Activated B cell treated with CpG ODN at 0.5 μM for 24 hours (primary cell): Measurements from ENCODE around the gene IFT74. TPM values are rescaled to one million over a fixed set of nuclear protein-coding genes. Genes with fewer than 3 reads are reported as not detected.
A peak's percentile ranks its signal among the peaks of the same experiment; 100 is the strongest.

Experiments used
- ATAC-seq: fragments of 200-7000 bp; cut with Tn5 transposase; one replicate; pipeline ENCODE4 v1.10.0; 2021; ENCODE audit warnings: low read depth, mild to moderate bottlenecking, moderate library complexity
- CTCF ChIA-PET: fragments of 350-600 bp; sonication (Branson Sonifier 250); formaldehyde crosslinking; loops from one replicate; lab custom pipeline; 2021; ENCODE audit warnings: antibody characterized with exemption; lab: Charles Lee
- POLR2A ChIA-PET: fragments of 350-600 bp; sonication (Branson Sonifier 250); formaldehyde crosslinking; loops from one replicate; lab custom pipeline; 2021; ENCODE audit warnings: antibody characterized with exemption; lab: Charles Lee
- DNase-seq: peaks from one replicate; pipeline ENCODE4 v3.0.0; 2022
- H3K27ac Mint-ChIP-seq: one replicate; pipeline ENCODE4 v1.8.0; 2020; ENCODE audit warnings: mixed read lengths
- H3K27me3 Mint-ChIP-seq: one replicate; pipeline ENCODE4 v1.8.0; 2021; ENCODE audit warnings: mixed read lengths
- H3K36me3 Mint-ChIP-seq: one replicate; pipeline ENCODE4 v1.8.0; 2021; ENCODE audit warnings: low read depth, mixed read lengths
- H3K4me1 Mint-ChIP-seq: one replicate; pipeline ENCODE4 v1.8.0; 2021; ENCODE audit warnings: mixed read lengths
- H3K4me3 Mint-ChIP-seq: one replicate; pipeline ENCODE4 v1.8.0; 2020; ENCODE audit warnings: mild to moderate bottlenecking, mixed read lengths
- H3K9me3 Mint-ChIP-seq: one replicate; pipeline ENCODE4 v1.8.0; 2020; ENCODE audit warnings: mixed read lengths
- CTCF ChIP-seq: fragments of 200-600 bp; IDR thresholded peaks from one replicate; pipeline ENCODE4 v1.8.0; 2022; ENCODE audit warnings: antibody characterized with exemption, mild to moderate bottlenecking
- intact Hi-C: fragments of 100-400 bp; cut with micrococcal nuclease; formaldehyde crosslinking; loops from one replicate; pipeline ENCODE4 v1.15.1; 2024
- total RNA-seq: library from RNA; stranded (reverse); gene quantifications from 2 replicates; pipeline ENCODE4 v1.2.3, GENCODE V29; 2022

The IFT74 gene
- total RNA-seq = 14.3 and 14.9 TPM in 2 replicates

- POLR2A ChIA-PET = interaction anchor here (0.6 to 3.0 kb wide), 8 partner anchors 9 to 617 kb away, joined by 4 to 57 read pairs (median 8); partner anchors contain the start of genes C9orf72, CAAP1 and PLAA
- H3K27ac Mint-ChIP-seq = peak within 1 kb of the TSS; percentile 90
Measured at GRCh38 chr9:26955921-26956859, at the start of gene IFT74. IFT74 (plus strand) TSS chr9:26956412; CDS start chr9:26961968, 5,556 bp downstream.

GRCh38 chr9:26913138-26913668 is 43.0 kb upstream of the IFT74 start:
- TF ChIP-seq CTCF = no peak
- CTCF ChIA-PET = no interaction called here
- no peak overlapping the region for H3K27ac Mint-ChIP-seq
- H3K9me3 Mint-ChIP-seq = no peaks in the 10 kb centered on the region
- no peak overlapping the region for H3K4me3 Mint-ChIP-seq
- no peaks in the 10 kb centered on the region for H3K4me1 Mint-ChIP-seq
- intact Hi-C loops = no loop called here
- H3K27me3 Mint-ChIP-seq = no peaks in the 10 kb centered on the region
- H3K36me3 Mint-ChIP-seq = peaks cover 60% of the 10 kb centered on the region
- ATAC-seq (no peak), DNase-seq (no peak)
- POLR2A ChIA-PET = interaction anchor here (1.0 kb wide), 1 partner anchor 34 kb away, joined by 3 read pairs; the partner anchor contains the start of gene PLAA

More at GRCh38 chr9:26955921-26956859, at the start of gene IFT74:
- intact Hi-C loops = loop anchor here (1.0 to 2.0 kb wide), 2 partner anchors 9 to 63 kb away; partner anchors contain the start of genes CAAP1 and PLAA
- Mint-ChIP-seq H3K4me3 (peak within 1 kb of the TSS; percentile 88), H3K9me3 (no peaks in the 10 kb centered on the region), H3K27me3 (peaks cover under 1% of the 10 kb centered on the region), H3K36me3 (peaks cover 3% of the 10 kb centered on the region), H3K4me1 (peaks cover 28% of the 10 kb centered on the region)
- ATAC-seq = peak; percentile 100
- CTCF ChIA-PET = interaction anchor here (1.6 kb wide), 1 partner anchor 574 kb away, joined by 4 read pairs; the partner anchor contains the start of gene MOB3B
- TF ChIP-seq CTCF = no peak
- peak; percentile 88 for DNase-seq

GRCh38 chr9:26919698-26920097 is 36.5 kb upstream of the IFT74 start:
- POLR2A ChIA-PET = no interaction called here
- TF ChIP-seq CTCF = no peak

GRCh38 chr9:26925609-26926008 is 30.6 kb upstream of the IFT74 start:
- no peak overlapping the region for H3K27ac Mint-ChIP-seq
- POLR2A ChIA-PET = no interaction called here
- no peak for DNase-seq
- intact Hi-C loops = loop anchor here (2.0 kb wide), 1 partner anchor 21 kb away; the partner anchor contains the start of gene PLAA
- no peak for TF ChIP-seq CTCF
- ATAC-seq = no peak
- CTCF ChIA-PET = no interaction called here
- no peaks in the 10 kb centered on the region for H3K27me3 Mint-ChIP-seq
- no peaks in the 10 kb centered on the region for H3K4me1 Mint-ChIP-seq
- H3K4me3 Mint-ChIP-seq = no peak overlapping the region
- H3K9me3 Mint-ChIP-seq = no peaks in the 10 kb centered on the region
- H3K36me3 Mint-ChIP-seq = peaks cover 76% of the 10 kb centered on the region

More at GRCh38 chr9:26919698-26920097, 36.5 kb upstream of the IFT74 start:
- DNase-seq = no peak
- ATAC-seq = no peak
- intact Hi-C loops = no loop called here
- CTCF ChIA-PET = no interaction called here
- no peaks in the 10 kb centered on the region for H3K9me3 Mint-ChIP-seq
- H3K36me3 Mint-ChIP-seq = peaks cover 91% of the 10 kb centered on the region
- no peaks in the 10 kb centered on the region for H3K27me3 Mint-ChIP-seq
- no peaks in the 10 kb centered on the region for H3K4me1 Mint-ChIP-seq
- H3K27ac Mint-ChIP-seq = no peak overlapping the region
- H3K4me3 Mint-ChIP-seq = no peak overlapping the region
